ENCODE data around the gene KIF5B. TPM values are rescaled to one million over a fixed set of nuclear protein-coding genes. Genes with fewer than 3 reads are reported as not detected.

The KIF5B gene
- total and polyA plus RNA-seq, 10 of the 15 experiments (the other 5 are each of a cell fraction or from before 2014, with no cell fraction given), result 14.7 to 47.4 (median 33.1) TPM

- TF ChIP-seq BCL3 (IDR thresholded peaks at IDR 0.05; ENCODE audit: borderline replicate concordance, insufficient read depth, low read depth, low read length, poor library complexity, severe bottlenecking), result no peak
Measured at GRCh38 chr10:32047881-32048280, 8.3 kb downstream of the KIF5B start (continued).

GRCh38 chr10:32046151-32046550, 10.1 kb downstream of the KIF5B start:
- no peak for TF ChIP-seq NFYA (IDR thresholded peaks at IDR 0.05; ENCODE audit: borderline replicate concordance, low read depth, low read length)
- TF ChIP-seq RELA (IDR thresholded peaks at IDR 0.05; ENCODE audit: borderline replicate concordance, partially characterized antibody), result no peak
- no peak for TF ChIP-seq PAX8 (IDR thresholded peaks at IDR 0.05)
- no peak for TF ChIP-seq USF2 (IDR thresholded peaks at IDR 0.05; ENCODE audit: borderline replicate concordance, low read depth, low read length)
- no peak for TF ChIP-seq SUPT20H (IDR thresholded peaks at IDR 0.05; ENCODE audit: borderline replicate concordance, control insufficient read depth, low read depth, low read length)
- no peak for TF ChIP-seq MYB (IDR thresholded peaks at IDR 0.05; ENCODE audit: borderline replicate concordance, low read depth, low read length)
- no peak for TF ChIP-seq IKZF1 (conservative IDR thresholded peaks at IDR 0.05)
- TF ChIP-seq BACH1 (IDR thresholded peaks at IDR 0.05; ENCODE audit: borderline replicate concordance), result no peak
- no peak for TF ChIP-seq SMAD5 (IDR thresholded peaks at IDR 0.05; ENCODE audit: low read depth)
- no peak for TF ChIP-seq POLR2AphosphoS2 (IDR thresholded peaks at IDR 0.05; ENCODE audit: low read depth, low read length)
- no peak for TF ChIP-seq EZH2 (IDR thresholded peaks at IDR 0.05; ENCODE audit: borderline replicate concordance, control insufficient read depth, low read depth, low read length)
- no peak for TF ChIP-seq MTA2 (IDR thresholded peaks at IDR 0.05; ENCODE audit: low read depth)
- TF ChIP-seq POLR2A (IDR thresholded peaks at IDR 0.05; ENCODE audit: low read depth, low read length), result no peak
- no peak for TF ChIP-seq PBX3 (IDR thresholded peaks at IDR 0.05; ENCODE audit: insufficient replicate concordance, low read depth, low read length)
- no peaks in the 10 kb centered on the region for H3K4me1 ChIP-seq (ENCODE audit: control insufficient read depth, insufficient read depth, low read length)
- POLR2A ChIA-PET, result no interaction called here
- H4K20me1 ChIP-seq (ENCODE audit: control insufficient read depth, insufficient read depth), result peaks cover 3% of the 10 kb centered on the region; the same call in 1 of the 2 replicates
- intact Hi-C loops (cut with micrococcal nuclease; ENCODE audit: unreplicated experiment) (no loop called here), in situ Hi-C loops (cut with MboI) (no loop called here)
- no peak overlapping the region for H3K9ac ChIP-seq (ENCODE audit: control insufficient read depth, insufficient read depth, low read length)
- no peak overlapping the region for H2AFZ ChIP-seq (ENCODE audit: control insufficient read depth, low read depth, low read length)
- RAD21 ChIA-PET (ENCODE audit: unreplicated experiment), result no interaction called here
- no peak overlapping the region for H3K4me2 ChIP-seq (ENCODE audit: control insufficient read depth, insufficient read depth)
- no peak overlapping the region for H3K27ac ChIP-seq (ENCODE audit: control insufficient read depth, insufficient read depth)
- H3K79me2 ChIP-seq (ENCODE audit: control insufficient read depth, insufficient read depth, low read length), result peaks cover 85% of the 10 kb centered on the region
- H3K9me3 ChIP-seq (replicated peaks; ENCODE audit: control insufficient read depth, insufficient read depth, low read length), result no peaks in the 10 kb centered on the region; the same call in 2 of the 3 replicates
- peaks cover 2 to 19% of the 10 kb centered on the region in 2 experiments for H3K36me3 ChIP-seq (ENCODE audit: control insufficient read depth in 2 of 2, insufficient read depth in 2 of 2, low read length in 1 of 2)
- CTCF ChIA-PET, result interaction anchor here (1.1 kb wide), 1 partner anchor 9 kb away, joined by 3 read pairs; no protein-coding TSS in a partner anchor
- WGBS (ENCODE audit: insufficient coverage, insufficient replicate concordance, low lambda C conversion rate, missing lambda C conversion rate), result 98% methylated on average over 3 of the region's 3 CpGs
- no TSS peak for BruUV-seq (replicated peaks)
- ATAC-seq, result no peak
- no peak overlapping the region for H3K4me3 ChIP-seq
- SMC1A ChIA-PET (ENCODE audit: uncharacterized antibody, unreplicated experiment), result interaction anchor here (0.6 kb wide), 1 partner anchor 52 kb away, joined by 3 read pairs; no protein-coding TSS in a partner anchor
- H3K27me3 ChIP-seq (replicated peaks in 1 of 2; ENCODE audit: control insufficient read depth in 2 of 2, insufficient read depth in 2 of 2, low read length in 1 of 2), result no peaks in the 10 kb centered on the region
- FAIRE-seq, result no peak
- DNase-seq (ENCODE audit: low read depth, low spot score), result no peak

All from GM12878 (cell line).